Fibroblast of the conjunctiva (primary cell): Measurements from ENCODE around the gene SPOCK2.

Source experiments
- DNase-seq: peaks from one replicate; pipeline ENCODE4 v3.0.0-alpha.2; 2010; ENCODE audit warnings: low read depth

SPOCK2 gene

GRCh38 chr10:72088889-72089575 lies 681 bp upstream of the SPOCK2 start:
- DNase-seq = no peak

- no peak for DNase-seq
Observed at GRCh38 chr10:72087392-72087968, 871 bp downstream of the SPOCK2 start.

- no peak for DNase-seq
Observed at GRCh38 chr10:72086466-72087391, 1.6 kb downstream of the SPOCK2 start.

GRCh38 chr10:72085864-72086465 lies 2.4 kb downstream of the SPOCK2 start:
- DNase-seq = no peak

- no peak for DNase-seq
Observed at GRCh38 chr10:72085166-72085565, 3.2 kb downstream of the SPOCK2 start.

- DNase-seq = no peak
Observed at GRCh38 chr10:72083790-72084459, 4.4 kb downstream of the SPOCK2 start.

GRCh38 chr10:72082856-72083789 lies 5.2 kb downstream of the SPOCK2 start:
- no peak for DNase-seq

- no peak for DNase-seq
Observed at GRCh38 chr10:72081772-72082590, 6.4 kb downstream of the SPOCK2 start.

- DNase-seq = no peak
Observed at GRCh38 chr10:72081210-72081609, 7.1 kb downstream of the SPOCK2 start.

GRCh38 chr10:72080042-72080975 lies 8.0 kb downstream of the SPOCK2 start:
- no peak for DNase-seq

GRCh38 chr10:72079356-72079755 lies 9.0 kb downstream of the SPOCK2 start:
- DNase-seq = no peak

GRCh38 chr10:72077275-72077990 lies 10.9 kb downstream of the SPOCK2 start:
- DNase-seq = no peak

GRCh38 chr10:72076756-72077155 lies 11.6 kb downstream of the SPOCK2 start:
- DNase-seq = no peak

GRCh38 chr10:72075376-72076115 lies 12.8 kb downstream of the SPOCK2 start:
- DNase-seq = no peak

GRCh38 chr10:72074574-72075375 lies 13.6 kb downstream of the SPOCK2 start:
- no peak for DNase-seq
